ENCODE measurements around the gene RBM8A. TPM values are rescaled to one million over a fixed set of nuclear protein-coding genes. Genes with fewer than 3 reads are reported as not detected.

RBM8A gene
- total and polyA plus RNA-seq, 9 of the 15 experiments (the other 6 are each of a cell fraction or from before 2014, with no cell fraction given) = 215 to 1,035 (median 291) TPM

GRCh38 chr1:145937436-145937835, 10.2 kb upstream of the RBM8A start:
- in situ Hi-C loops (cut with MboI) (no loop called here), intact Hi-C loops (cut with micrococcal nuclease) (no loop called here)
- TF ChIP-seq ZFX (CRISPR knock-in tag; IDR thresholded peaks at IDR 0.05) (no peak), RFX5 (IDR thresholded peaks at IDR 0.05; ENCODE audit: low read depth, low read length) (no peak), PYGO2 (tag; IDR thresholded peaks at IDR 0.05) (no peak), PHTF2 (CRISPR knock-in tag; IDR thresholded peaks at IDR 0.05) (no peak)
- no peak overlapping the region for H3K4me2 ChIP-seq (ENCODE audit: insufficient read depth, low read length)
- DNase-seq (ENCODE audit: extremely low read depth in 1 of 4, low spot score in 3 of 4) (no peak), FAIRE-seq (no peak), ATAC-seq (no peak)
- peaks cover 0 to 3% of the 10 kb centered on the region in 2 experiments; a peak in 1 of 5 replicates for H3K4me1 ChIP-seq (replicated peaks in 1 of 2; ENCODE audit: control insufficient read depth in 2 of 2, insufficient read depth in 2 of 2, low read length in 2 of 2)
- H3K36me3 ChIP-seq (ENCODE audit: control insufficient read depth, insufficient read depth, low read length) = peaks cover 22% of the 10 kb centered on the region; the same call in 1 of the 3 replicates
- 87% methylated on average over 1 of the region's 1 CpG for WGBS (ENCODE audit: insufficient coverage, low coverage, missing lambda C conversion rate)
- ChIA-PET POLR2A (interaction anchor here (0.6 to 2.5 kb wide), 3 partner anchors 10 to 92 kb away, joined by 3 to 15 read pairs (median 3); partner anchors contain the start of genes NUDT17 and RBM8A), CTCF (ENCODE audit: low intra/inter-chr PET ratio) (no interaction called here)
- no peak overlapping the region for H3K27ac ChIP-seq (ENCODE audit: extremely low read depth, low read depth, low read length)
- no peaks in the 10 kb centered on the region for H3K9me3 ChIP-seq (replicated peaks; ENCODE audit: control insufficient read depth, insufficient read depth, low read depth, low read length)
- H3K27me3 ChIP-seq (ENCODE audit: control insufficient read depth in 2 of 2, insufficient read depth in 2 of 2, low read length in 2 of 2) = no peaks in the 10 kb centered on the region
- H3K9me1 ChIP-seq (ENCODE audit: control insufficient read depth, insufficient read depth, low read length) = peaks cover 3% of the 10 kb centered on the region
- H4K20me1 ChIP-seq (replicated peaks; ENCODE audit: control insufficient read depth, insufficient read depth, low read length) = no peaks in the 10 kb centered on the region
- no peaks in the 10 kb centered on the region for H3K79me2 ChIP-seq (ENCODE audit: control insufficient read depth, insufficient read depth, low read length)
- H3K9ac ChIP-seq (ENCODE audit: insufficient read depth in 1 of 2, low read depth in 2 of 2, low read length in 2 of 2) = no peak overlapping the region
- no peak overlapping the region for H2AFZ ChIP-seq (ENCODE audit: low read depth, low read length)
- BruUV-seq (replicated peaks) = no TSS peak
- no peak overlapping the region for H3K4me3 ChIP-seq

GRCh38 chr1:145936247-145936646, 9.0 kb upstream of the RBM8A start:
- peaks cover 3% of the 10 kb centered on the region for H3K9me1 ChIP-seq (ENCODE audit: control insufficient read depth, insufficient read depth, low read length)
- no peak overlapping the region for H3K27ac ChIP-seq (ENCODE audit: extremely low read depth, low read depth, low read length)
- FAIRE-seq = no peak
- intact Hi-C loops (cut with micrococcal nuclease) = no loop called here
- H3K9ac ChIP-seq (ENCODE audit: insufficient read depth in 1 of 2, low read depth in 2 of 2, low read length in 2 of 2) = no peak overlapping the region
- H3K36me3 ChIP-seq (ENCODE audit: control insufficient read depth, insufficient read depth, low read length) = peaks cover 16% of the 10 kb centered on the region; the same call in 1 of the 3 replicates
- no peaks in the 10 kb centered on the region; the same call in 2 of the 3 replicates for H3K79me2 ChIP-seq (ENCODE audit: control insufficient read depth, insufficient read depth, low read length)
- H3K4me2 ChIP-seq (ENCODE audit: insufficient read depth, low read length) = no peak overlapping the region
- H3K27me3 ChIP-seq (ENCODE audit: control insufficient read depth in 2 of 2, insufficient read depth in 2 of 2, low read length in 2 of 2) = no peaks in the 10 kb centered on the region
- no peak overlapping the region for H3K4me3 ChIP-seq
- H3K9me3 ChIP-seq (replicated peaks; ENCODE audit: control insufficient read depth, insufficient read depth, low read depth, low read length) = no peaks in the 10 kb centered on the region
- no peak overlapping the region for H2AFZ ChIP-seq (ENCODE audit: low read depth, low read length)
- no peak for DNase-seq (ENCODE audit: extremely low read depth in 1 of 4, low spot score in 3 of 4)
- no peak for ATAC-seq
- 95% methylated on average over 8 of the region's 8 CpGs for WGBS (ENCODE audit: insufficient coverage, low coverage, missing lambda C conversion rate)
- no TSS peak for BruUV-seq (replicated peaks)
- in situ Hi-C loops (cut with MboI) = no loop called here
- ChIA-PET POLR2A (interaction anchor here (0.5 to 2.5 kb wide), 4 partner anchors 9 to 140 kb away, joined by 3 to 15 read pairs (median 3); partner anchors contain the start of genes ANKRD34A, ANKRD35, POLR3GL and RBM8A), CTCF (ENCODE audit: low intra/inter-chr PET ratio) (no interaction called here)
- no peaks in the 10 kb centered on the region for H4K20me1 ChIP-seq (replicated peaks; ENCODE audit: control insufficient read depth, insufficient read depth, low read length)
- H3K4me1 ChIP-seq (replicated peaks in 1 of 2; ENCODE audit: control insufficient read depth in 2 of 2, insufficient read depth in 2 of 2, low read length in 2 of 2) = peaks cover 4 to 12% of the 10 kb centered on the region in 2 experiments; a peak in 3 of 5 replicates
- TF ChIP-seq MAX (CRISPR knock-in tag; IDR thresholded peaks at IDR 0.05) (no peak), USF1 (CRISPR knock-in tag; IDR thresholded peaks at IDR 0.05) (no peak), CEBPZ (IDR thresholded peaks at IDR 0.05; ENCODE audit: borderline replicate concordance, low read depth, low read length) (no peak), TBL1XR1 (IDR thresholded peaks at IDR 0.05; ENCODE audit: low read length in 2 of 2) (no peak), HOXB6 (CRISPR knock-in tag; IDR thresholded peaks at IDR 0.05; ENCODE audit: borderline replicate concordance) (no peak)

Data from K562 (cell line).